Stimulated activated naive B cell treated with anti-CD40 and anti-IgM and Interleukin-4, amounts not matched to agents 10 μg/mL and 1 μg/mL and 100 μg/mL, for 72 hours (primary cell): Measurements from ENCODE around the gene XRCC6.
"Not testable (repeated sequence)": the region's sequence is repeated elsewhere in the genome, so short reads cannot be mapped to it uniquely, and the experiment has no call there.

Experiments used
- ATAC-seq, 2 donors: fragments of 150-1000 bp; cut with Tn5 transposase; replicated peaks; 2 replicates each; pipeline ENCODE4 v1.10.0; 2021; ENCODE audit warnings: moderate library complexity in 1 of 2
- DNase-seq: peaks from one replicate; pipeline ENCODE4 v3.0.0; 2021
- H3K27ac Mint-ChIP-seq: one replicate; pipeline ENCODE4 v1.8.0; 2022; ENCODE audit warnings: mild to moderate bottlenecking, mixed read lengths
- H3K27me3 Mint-ChIP-seq, 2 donors: one replicate each; pipeline ENCODE4 v1.8.0; 2022; ENCODE audit warnings: mixed read lengths in 2 of 2
- H3K36me3 Mint-ChIP-seq, 2 donors: one replicate each; pipeline ENCODE4 v1.8.0; 2022; ENCODE audit warnings: mixed read lengths in 2 of 2, mild to moderate bottlenecking in 1 of 2
- H3K4me1 Mint-ChIP-seq, 2 donors: one replicate each; pipeline ENCODE4 v1.8.0; 2022; ENCODE audit warnings: mixed read lengths in 2 of 2, mild to moderate bottlenecking in 1 of 2
- H3K4me3 Mint-ChIP-seq, 2 donors: one replicate each; pipeline ENCODE4 v1.8.0; 2022; ENCODE audit warnings: mild to moderate bottlenecking in 2 of 2, mixed read lengths in 2 of 2, moderate library complexity in 1 of 2
- H3K9me3 Mint-ChIP-seq, 2 donors: one replicate each; pipeline ENCODE4 v1.8.0; 2022; ENCODE audit warnings: mixed read lengths in 2 of 2, mild to moderate bottlenecking in 1 of 2

XRCC6 gene

DNA sequence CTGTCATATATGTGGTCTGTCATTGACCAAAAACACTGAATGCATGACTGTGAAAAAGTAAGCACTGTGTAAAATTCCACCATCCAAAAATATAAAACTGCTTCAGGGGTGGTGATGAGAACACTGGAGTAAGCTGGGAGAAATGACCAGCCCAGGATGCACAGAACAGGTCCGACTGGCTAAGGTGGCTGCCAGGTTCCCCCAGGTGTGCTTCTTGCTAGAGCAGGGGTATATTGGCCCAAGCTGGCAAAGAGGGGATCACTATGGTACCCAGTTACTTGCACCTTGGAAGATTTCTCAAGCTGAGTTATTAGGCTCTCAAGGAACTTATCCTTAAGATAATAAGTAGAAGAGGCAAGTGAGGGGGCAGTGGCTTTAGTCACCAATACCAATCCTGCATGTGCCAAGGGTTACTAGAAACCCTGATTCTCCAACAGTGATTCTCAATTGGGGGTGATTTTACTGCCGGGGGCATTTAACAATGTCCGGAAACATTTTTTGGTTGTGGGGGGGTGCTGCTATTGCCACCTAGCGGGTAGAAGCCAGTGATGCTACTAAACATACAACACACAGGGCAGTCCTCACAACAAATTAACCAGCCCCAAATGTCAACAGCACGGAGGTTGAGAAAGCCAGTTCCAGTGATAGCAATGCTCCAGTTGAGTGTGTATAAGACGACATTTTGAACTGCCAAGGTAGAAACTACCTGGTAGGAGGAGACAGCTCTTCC, 51.9 kb downstream of the XRCC6 start:
- H3K4me1 Mint-ChIP-seq: peaks cover 9 to 21% of the 10 kb centered on the region in 2 donors
- H3K9me3 Mint-ChIP-seq: no peaks in the 10 kb centered on the region
- ATAC-seq (no peak), DNase-seq (no peak)
- peaks cover 27 to 58% of the 10 kb centered on the region in 2 donors for H3K36me3 Mint-ChIP-seq
- H3K27me3 Mint-ChIP-seq: no peaks in the 10 kb centered on the region
- H3K27ac Mint-ChIP-seq: peak overlapping the region; percentile 9
- H3K4me3 Mint-ChIP-seq: no peak overlapping the region

DNA sequence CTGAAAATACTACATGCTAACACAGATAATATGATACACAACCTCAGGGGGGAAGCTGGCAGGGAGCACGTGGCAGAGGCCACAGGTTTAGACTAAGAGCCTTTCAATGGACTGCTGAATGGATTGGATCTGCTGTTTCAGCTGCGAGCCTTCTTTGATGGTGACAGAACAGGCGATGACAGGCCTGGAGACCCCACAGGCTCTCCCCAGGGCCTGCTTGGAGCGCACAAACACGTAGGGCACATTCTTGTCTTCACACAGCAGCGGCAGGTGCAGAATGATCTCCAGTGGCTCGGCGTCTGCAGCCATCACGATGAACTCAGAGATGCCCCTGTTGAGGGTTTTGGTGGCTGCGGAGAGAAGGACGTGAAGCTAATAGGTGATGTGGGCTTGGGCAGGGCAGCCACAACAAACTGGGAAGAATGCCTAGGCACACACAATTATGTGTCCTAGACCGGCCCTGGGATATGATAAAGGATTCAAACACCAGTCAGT, 53.8 kb downstream of the XRCC6 start:
- ATAC-seq (no peak), DNase-seq (no peak)
- Mint-ChIP-seq H3K27me3 (no peaks in the 10 kb centered on the region), H3K4me1 (peaks cover 9 to 22% of the 10 kb centered on the region in 2 donors), H3K36me3 (peaks cover 30 to 56% of the 10 kb centered on the region in 2 donors), H3K9me3 (no peaks in the 10 kb centered on the region), H3K4me3 (no peak overlapping the region), H3K27ac (peak overlapping the region; percentile 3)

DNA sequence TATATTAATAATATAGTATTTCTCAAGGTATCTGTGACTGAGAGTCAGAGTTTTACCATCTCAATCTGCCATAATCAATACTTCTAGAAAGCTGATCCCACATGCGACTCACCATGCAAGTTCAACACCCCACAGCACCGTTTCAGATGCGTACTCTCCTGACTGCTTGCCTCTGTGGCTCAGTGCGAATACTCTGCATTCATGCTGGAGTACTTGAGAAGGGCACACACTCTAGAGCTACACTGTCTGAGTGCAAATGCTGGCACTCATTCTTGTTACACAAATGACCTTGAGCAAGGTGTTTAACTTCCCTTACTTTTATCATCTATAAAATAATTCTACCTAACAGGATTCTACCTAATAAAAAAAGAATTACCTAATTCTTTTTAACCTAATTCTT, 55.0 kb downstream of the XRCC6 start:
- Mint-ChIP-seq H3K36me3 (peaks cover 30 to 63% of the 10 kb centered on the region in 2 donors), H3K4me1 (peaks cover 11 to 35% of the 10 kb centered on the region in 2 donors), H3K9me3 (no peaks in the 10 kb centered on the region), H3K4me3 (no peak overlapping the region), H3K27me3 (no peaks in the 10 kb centered on the region), H3K27ac (no peak overlapping the region)
- no peak for DNase-seq
- no peak for ATAC-seq

DNA sequence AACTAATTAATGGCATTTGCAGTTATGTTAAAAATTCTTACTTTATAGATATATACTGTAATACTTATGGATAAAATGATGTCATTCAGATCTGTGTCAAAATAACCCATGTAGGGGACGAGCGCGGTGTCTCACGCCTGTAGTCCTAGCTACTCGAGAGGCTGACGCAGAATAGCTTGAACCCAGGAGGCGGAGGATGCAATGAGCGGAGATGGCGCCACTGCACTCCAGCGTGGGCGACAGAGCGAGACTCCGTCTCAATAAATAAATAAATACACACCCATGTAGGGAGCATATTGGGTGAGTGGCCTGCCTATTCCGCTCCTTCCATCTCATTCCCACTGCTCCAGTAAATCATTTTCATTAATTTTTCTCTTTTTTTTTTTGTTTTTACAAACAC, 60.5 kb downstream of the XRCC6 start:
- peak; percentile 13 to 26 for ATAC-seq
- H3K27ac Mint-ChIP-seq: peak overlapping the region; percentile 86
- H3K9me3 Mint-ChIP-seq: no peaks in the 10 kb centered on the region
- peaks cover 18 to 41% of the 10 kb centered on the region in 2 donors for H3K36me3 Mint-ChIP-seq
- peak overlapping the region; percentile 73 to 97 for H3K4me3 Mint-ChIP-seq
- H3K27me3 Mint-ChIP-seq: no peaks in the 10 kb centered on the region
- H3K4me1 Mint-ChIP-seq: peaks cover 10 to 32% of the 10 kb centered on the region in 2 donors
- DNase-seq: no peak

DNA sequence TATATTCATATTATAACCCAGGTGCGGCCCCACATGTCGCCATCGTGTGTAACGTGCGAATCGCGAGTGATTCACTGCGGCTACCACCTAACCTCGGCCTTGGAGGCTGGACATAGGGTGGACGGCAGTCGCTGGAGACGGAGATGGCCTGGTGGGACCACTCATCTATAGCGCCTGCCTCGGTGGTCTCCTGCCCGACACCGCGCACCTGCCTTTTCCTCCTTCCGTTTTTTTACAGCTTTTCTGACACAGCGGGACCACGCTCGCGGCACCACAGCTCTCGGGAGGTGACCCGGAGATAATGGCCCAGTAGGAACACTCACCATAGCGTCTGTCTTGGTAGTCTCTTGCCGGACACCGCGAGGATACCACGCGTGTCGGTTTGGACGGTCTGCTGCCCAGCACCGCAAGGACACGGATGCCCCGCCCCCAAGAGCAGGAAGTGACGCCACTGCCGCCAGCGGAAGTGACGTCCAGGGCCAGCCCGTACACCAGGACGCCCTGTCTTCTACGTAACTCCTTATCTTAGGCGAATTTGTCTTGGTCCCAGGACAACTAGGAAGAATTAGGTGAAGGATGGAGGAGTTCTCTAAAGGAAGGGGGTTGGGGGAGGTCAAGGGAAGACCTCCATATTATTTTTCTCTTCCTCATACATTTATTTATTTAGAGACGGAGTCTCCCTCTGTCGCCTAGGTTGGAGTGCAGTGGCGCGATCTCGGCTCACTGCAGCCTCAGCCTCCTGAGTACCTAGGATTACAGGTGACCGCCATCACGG, 61.1 kb downstream of the XRCC6 start:
- no peaks in the 10 kb centered on the region for H3K27me3 Mint-ChIP-seq
- H3K36me3 Mint-ChIP-seq: peaks cover 15 to 38% of the 10 kb centered on the region in 2 donors
- H3K9me3 Mint-ChIP-seq: no peaks in the 10 kb centered on the region
- peaks cover 8 to 33% of the 10 kb centered on the region in 2 donors for H3K4me1 Mint-ChIP-seq
- H3K4me3 Mint-ChIP-seq: peak overlapping the region; percentile 93 to 97
- peak; percentile 85 for DNase-seq
- peak; percentile 98 to 99 for ATAC-seq
- peak overlapping the region; percentile 97 for H3K27ac Mint-ChIP-seq

DNA sequence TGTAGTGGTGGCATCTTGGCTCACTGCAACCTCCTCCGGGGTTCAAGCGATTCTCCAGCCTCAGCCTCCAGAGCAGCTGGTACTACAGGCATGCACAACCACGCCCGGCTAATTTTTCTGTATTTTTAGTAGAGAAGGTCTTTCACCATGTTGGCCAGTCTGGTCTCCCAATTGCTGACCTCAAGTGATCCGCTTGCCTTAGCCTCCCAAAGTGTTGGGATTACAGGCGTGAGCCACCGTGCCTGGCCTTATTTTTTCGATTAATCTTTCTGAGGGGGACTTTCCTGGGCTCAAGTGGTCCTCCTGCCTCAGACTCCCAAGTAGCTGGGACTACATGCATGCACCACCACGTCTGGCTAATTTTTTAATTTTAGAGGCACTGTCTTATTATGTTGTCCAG, 62.0 kb downstream of the XRCC6 start:
- peak overlapping the region; percentile 97 for H3K27ac Mint-ChIP-seq
- H3K9me3 Mint-ChIP-seq: no peaks in the 10 kb centered on the region
- H3K4me1 Mint-ChIP-seq: peaks cover 8 to 36% of the 10 kb centered on the region in 2 donors
- no peak for ATAC-seq
- no peaks in the 10 kb centered on the region for H3K27me3 Mint-ChIP-seq
- DNase-seq: no peak
- H3K36me3 Mint-ChIP-seq: peaks cover 14 to 35% of the 10 kb centered on the region in 2 donors
- H3K4me3 Mint-ChIP-seq: peak overlapping the region; percentile 93 to 97

DNA sequence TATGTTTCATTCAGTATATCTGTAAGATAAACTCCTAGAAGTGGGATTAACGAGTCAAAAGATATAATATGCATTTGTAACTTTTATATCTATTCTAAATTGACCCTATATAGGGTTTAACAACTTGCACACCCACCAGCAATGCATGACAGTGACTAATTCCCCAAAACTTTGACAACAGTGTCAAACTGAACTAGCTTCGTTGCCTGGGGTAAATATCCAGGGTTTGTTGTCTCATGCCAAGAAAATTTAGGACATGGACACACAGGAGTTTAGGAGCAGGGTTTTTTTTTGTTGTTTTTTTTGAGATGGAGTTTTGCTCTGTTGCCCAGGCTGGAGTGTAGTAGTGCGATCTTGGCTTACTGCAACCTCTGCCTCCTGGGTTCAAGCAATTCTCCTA, 62.5 kb downstream of the XRCC6 start:
- ATAC-seq (no peak), DNase-seq (no peak)
- no peaks in the 10 kb centered on the region for H3K9me3 Mint-ChIP-seq
- no peak overlapping the region for H3K27ac Mint-ChIP-seq
- H3K4me1 Mint-ChIP-seq: peaks cover 8 to 37% of the 10 kb centered on the region in 2 donors
- no peaks in the 10 kb centered on the region for H3K27me3 Mint-ChIP-seq
- no peak overlapping the region for H3K4me3 Mint-ChIP-seq
- H3K36me3 Mint-ChIP-seq: peaks cover 9 to 34% of the 10 kb centered on the region in 2 donors

DNA sequence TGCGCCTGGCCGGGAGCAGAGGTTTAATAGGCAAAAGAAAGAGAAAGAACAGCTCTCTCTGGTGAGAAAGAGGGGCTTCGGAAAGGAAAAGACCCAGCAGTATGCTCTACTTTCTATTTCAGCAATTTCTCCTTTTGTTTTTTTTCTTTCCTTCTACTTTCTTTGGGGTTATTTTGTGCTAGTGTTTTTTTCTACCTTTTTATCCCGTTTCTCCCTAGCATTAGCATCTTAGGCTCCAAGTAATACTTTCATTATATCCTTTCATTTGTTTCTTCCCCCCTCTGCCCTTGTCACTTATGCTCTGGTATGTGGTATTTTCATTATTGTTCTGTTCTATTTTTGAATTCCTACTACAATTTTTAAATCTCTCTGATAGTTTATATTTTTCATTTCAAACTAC, 63.1 kb downstream of the XRCC6 start:
- no peak overlapping the region for H3K4me3 Mint-ChIP-seq
- ATAC-seq (no peak), DNase-seq (no peak)
- H3K27me3 Mint-ChIP-seq: no peaks in the 10 kb centered on the region
- H3K36me3 Mint-ChIP-seq: peaks cover 9 to 36% of the 10 kb centered on the region in 2 donors
- no peak overlapping the region for H3K27ac Mint-ChIP-seq
- H3K9me3 Mint-ChIP-seq: no peaks in the 10 kb centered on the region
- H3K4me1 Mint-ChIP-seq: peaks cover 10 to 37% of the 10 kb centered on the region in 2 donors

DNA sequence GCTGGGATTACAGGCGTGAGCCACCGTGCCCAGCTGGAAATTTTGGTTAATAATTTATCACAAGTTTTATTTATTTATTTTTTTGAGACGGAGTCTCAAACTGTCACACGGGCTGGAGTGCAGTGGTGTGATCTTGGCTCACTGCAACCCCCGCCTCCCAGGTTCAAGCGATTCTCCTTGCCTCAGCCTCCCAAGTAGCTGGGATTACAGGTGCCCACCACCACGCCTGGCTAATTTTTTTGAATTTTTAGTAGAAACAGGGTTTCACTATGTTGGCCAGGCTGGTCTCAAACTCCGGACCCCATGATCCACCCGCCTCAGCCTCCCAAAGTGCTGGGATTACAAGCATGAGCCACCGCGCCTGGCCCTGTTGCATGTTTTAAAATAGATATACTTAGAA, 65.8 kb downstream of the XRCC6 start:
- ATAC-seq, H3K9me3 Mint-ChIP-seq, DNase-seq, H3K27me3 Mint-ChIP-seq: not testable (repeated sequence)
- peaks cover 9 to 29% of the 10 kb centered on the region in 2 donors for H3K36me3 Mint-ChIP-seq
- peak overlapping the region; percentile 51 for H3K27ac Mint-ChIP-seq
- peak overlapping the region; percentile 89 to 96 for H3K4me3 Mint-ChIP-seq
- peaks cover 15 to 23% of the 10 kb centered on the region in 2 donors for H3K4me1 Mint-ChIP-seq

DNA sequence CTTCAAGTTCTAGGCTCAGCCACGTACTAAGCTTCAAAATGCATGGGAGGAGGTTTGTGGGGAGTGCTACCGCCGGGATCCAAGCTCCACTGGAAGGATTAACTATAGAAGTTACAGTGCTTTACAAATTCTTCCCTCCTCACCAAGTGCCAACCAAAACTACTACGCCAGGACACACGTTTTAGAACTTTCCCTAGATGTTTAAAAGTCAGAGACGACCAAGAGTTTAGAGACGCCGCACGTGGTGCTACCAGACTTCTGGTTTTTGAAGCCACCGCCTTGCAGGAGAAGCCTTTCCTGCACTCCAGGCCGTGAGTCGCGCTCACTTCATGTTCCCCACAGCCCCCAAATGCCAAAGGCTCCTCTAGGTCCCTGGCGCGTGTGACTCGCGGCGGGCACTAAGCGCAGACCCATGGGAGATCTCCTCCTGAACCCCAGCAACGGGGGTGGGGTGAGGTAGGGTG, 66.8 kb downstream of the XRCC6 start:
- no peaks in the 10 kb centered on the region for H3K27me3 Mint-ChIP-seq
- ATAC-seq (peak; percentile 40 to 45), DNase-seq (no peak)
- H3K9me3 Mint-ChIP-seq: no peaks in the 10 kb centered on the region
- H3K4me3 Mint-ChIP-seq: peak overlapping the region; percentile 89 to 96
- H3K27ac Mint-ChIP-seq: peak overlapping the region; percentile 99
- H3K36me3 Mint-ChIP-seq: peaks cover 6 to 24% of the 10 kb centered on the region in 2 donors
- peaks cover 15 to 19% of the 10 kb centered on the region in 2 donors for H3K4me1 Mint-ChIP-seq

DNA sequence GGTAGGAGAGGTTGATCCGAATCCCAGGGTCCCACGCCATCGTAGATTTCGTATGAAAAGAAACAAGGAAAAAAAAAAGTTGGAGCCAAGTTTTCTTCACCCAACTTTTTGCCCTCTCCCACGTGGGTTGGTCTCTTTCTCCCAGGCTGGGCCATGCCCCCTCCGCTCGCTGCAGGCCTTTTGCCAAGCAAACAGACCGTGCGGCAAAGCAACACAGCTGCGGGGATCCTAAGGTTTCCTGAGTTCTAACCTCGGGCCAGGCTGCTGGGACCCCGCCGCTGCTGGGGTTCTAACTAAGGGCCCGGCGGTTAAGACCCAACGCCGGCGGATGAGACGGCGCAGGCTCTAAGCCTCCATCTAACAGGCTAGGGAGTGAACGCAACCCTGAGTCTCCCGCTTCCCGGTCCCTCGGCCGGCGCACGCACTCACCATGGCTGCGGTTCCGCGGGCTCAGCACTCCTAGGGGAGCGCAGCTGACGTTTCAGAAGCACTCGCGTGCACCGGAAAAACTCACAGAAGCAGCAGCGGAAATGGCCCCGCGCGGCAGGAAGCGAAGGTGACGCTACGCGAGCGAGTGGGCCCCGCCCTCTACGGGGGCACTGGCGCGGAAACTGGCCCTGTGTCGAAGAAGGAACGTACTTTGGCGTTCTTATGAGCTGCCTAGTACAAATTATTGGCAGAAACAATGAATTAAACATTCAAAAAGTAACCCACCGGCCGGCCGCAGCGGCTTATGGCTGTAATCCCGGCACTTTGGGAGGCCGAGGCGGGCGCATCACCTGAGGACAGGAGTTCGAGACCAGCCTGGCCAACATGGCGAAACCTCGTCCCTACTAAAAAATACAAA, 67.5 kb downstream of the XRCC6 start, which contains the start of gene SNU13:
Gene SNU13, minus strand, starts transcription at position 503 of the 847 bp plus-strand sequence. Its CDS starts 71 bp downstream, at position 432.
- H3K4me1 Mint-ChIP-seq: peaks cover 15 to 17% of the 10 kb centered on the region in 2 donors
- peak; percentile 94 to 95 for ATAC-seq
- H3K9me3 Mint-ChIP-seq: no peaks in the 10 kb centered on the region
- H3K27me3 Mint-ChIP-seq: no peaks in the 10 kb centered on the region
- peak within 1 kb of the TSS; percentile 99 for H3K27ac Mint-ChIP-seq
- H3K4me3 Mint-ChIP-seq: peak within 1 kb of the TSS; percentile 89 to 96
- H3K36me3 Mint-ChIP-seq: peaks cover 6 to 24% of the 10 kb centered on the region in 2 donors
- DNase-seq: peak; percentile 88

DNA sequence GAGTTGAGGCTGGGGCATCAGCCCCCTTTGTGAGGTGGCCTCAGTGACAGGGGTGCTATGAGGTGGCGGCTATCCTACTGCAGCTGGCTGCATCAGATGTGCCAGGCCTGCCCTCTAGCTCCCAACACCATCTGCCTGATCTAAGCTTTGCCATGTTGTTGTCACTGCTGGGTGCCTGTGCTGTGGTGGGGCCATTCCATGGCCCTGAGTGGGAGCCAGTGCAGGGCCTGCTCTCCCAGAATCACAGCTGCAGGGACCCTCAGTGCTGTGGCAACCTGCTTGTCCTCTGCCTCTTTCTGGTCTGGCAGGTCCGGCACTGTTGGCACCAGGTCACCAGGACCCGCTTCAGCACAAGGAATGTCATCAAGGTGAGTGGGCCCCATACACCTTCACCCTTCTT, 69.4 kb downstream of the XRCC6 start:
- DNase-seq: no peak
- peak overlapping the region; percentile 99 for H3K27ac Mint-ChIP-seq
- no peaks in the 10 kb centered on the region for H3K27me3 Mint-ChIP-seq
- no peaks in the 10 kb centered on the region for H3K9me3 Mint-ChIP-seq
- ATAC-seq: no peak
- H3K36me3 Mint-ChIP-seq: peaks cover 6 to 21% of the 10 kb centered on the region in 2 donors
- peak overlapping the region in 1 of 2 donors; percentile 15 for H3K4me3 Mint-ChIP-seq
- H3K4me1 Mint-ChIP-seq: peaks cover 12 to 17% of the 10 kb centered on the region in 2 donors

DNA sequence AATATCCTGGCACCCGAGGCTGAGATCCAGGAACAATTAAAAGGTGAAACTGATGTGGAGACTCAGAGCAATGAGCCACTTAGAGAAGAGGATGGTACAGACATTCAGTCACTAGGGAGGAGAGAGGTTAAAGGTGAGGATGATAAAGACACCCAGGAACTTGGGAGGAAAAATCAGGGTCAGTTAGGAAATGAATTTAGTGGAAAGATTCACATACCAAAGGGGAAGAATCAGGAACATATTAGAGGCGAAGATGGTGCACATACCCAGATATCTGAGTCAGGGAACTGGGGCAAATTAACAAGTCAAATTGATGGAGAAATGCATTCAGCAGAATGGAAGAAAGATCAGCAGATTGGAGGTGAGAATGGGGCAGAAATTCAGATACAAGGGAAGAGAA, 74.1 kb downstream of the XRCC6 start:
- H3K4me1 Mint-ChIP-seq: peaks cover 14 to 17% of the 10 kb centered on the region in 2 donors
- H3K4me3 Mint-ChIP-seq: no peak overlapping the region
- no peaks in the 10 kb centered on the region for H3K27me3 Mint-ChIP-seq
- no peak for DNase-seq
- peaks cover 2 to 10% of the 10 kb centered on the region in 2 donors for H3K36me3 Mint-ChIP-seq
- H3K9me3 Mint-ChIP-seq: no peaks in the 10 kb centered on the region
- no peak overlapping the region for H3K27ac Mint-ChIP-seq
- ATAC-seq: no peak
